GM12878 (cell line): ENCODE measurements around the gene MOBP. TPM values are rescaled to one million over a fixed set of nuclear protein-coding genes. Genes with fewer than 3 reads are reported as not detected.

Source experiments
- ATAC-seq: fragments of 200-7000 bp; cut with Tn5 transposase; 3 replicates; pipeline ENCODE4 v1.9.1; 2020; ENCODE audit warnings: mild to moderate bottlenecking, moderate library complexity
- BruUV-seq: library from RNA; stranded (reverse); fragments of 400-500 nt; replicated peaks from 2 replicates; lab custom pipeline; 2021; lab: Mats Ljungman, UMichigan
- CTCF ChIA-PET: fragments of 300-600 bp; sonication (Branson Sonifier 250); formaldehyde crosslinking; extraction: SDS; loops from one replicate; lab custom pipeline; 2021; ENCODE audit warnings: inconsistent platforms; lab: Yijun Ruan, JAX
- POLR2A ChIA-PET: fragments of 350-600 bp; formaldehyde crosslinking; extraction: SDS; loops from one replicate; lab custom pipeline; 2021; ENCODE audit warnings: inconsistent platforms; lab: Charles Lee
- RAD21 ChIA-PET: fragments of 300-600 bp; sonication (Branson Sonifier 250); formaldehyde crosslinking; loops from one replicate; lab custom pipeline; 2023; ENCODE audit warnings: antibody characterized with exemption; ENCODE audit not compliant: unreplicated experiment; lab: Charles Lee
- SMC1A ChIA-PET: fragments of 300-600 bp; sonication (Branson Sonifier 250); formaldehyde crosslinking; loops from one replicate; lab custom pipeline; 2023; ENCODE audit not compliant: unreplicated experiment, uncharacterized antibody; lab: Charles Lee
- DNase-seq: peaks from one replicate; pipeline ENCODE4 v3.0.0-alpha.2; 2011; ENCODE audit warnings: low read depth, low spot score
- FAIRE-seq: peaks from 3 replicates; lab custom pipeline; 2011; peaks lifted over from hg19 to GRCh38; lab: Jason Lieb, UNC
- H2AFZ ChIP-seq: 2 replicates; pipeline ENCODE4 v1.6.0; 2011; ENCODE audit warnings: low read depth, low read length, control low read depth; ENCODE audit not compliant: control insufficient read depth
- H3K27ac ChIP-seq: 2 replicates; pipeline ENCODE4 v1.5.1; 2011; ENCODE audit warnings: control low read depth; ENCODE audit not compliant: control insufficient read depth, insufficient read depth
- H3K27me3 ChIP-seq, 2 experiments: replicated peaks in 1 of 2; 2 replicates each; pipeline versions ENCODE4 v1.6.0 to v1.6.1; 2011; ENCODE audit warnings: low read length in 1 of 2; ENCODE audit not compliant: control insufficient read depth in 2 of 2, insufficient read depth in 2 of 2
- H3K36me3 ChIP-seq, 2 experiments: 2 replicates each; pipeline ENCODE4 v1.5.1; 2011; ENCODE audit warnings: low read length in 1 of 2; ENCODE audit not compliant: control insufficient read depth in 2 of 2, insufficient read depth in 2 of 2
- H3K4me1 ChIP-seq: 2 replicates; pipeline ENCODE4 v1.6.1; 2011; ENCODE audit warnings: mild to moderate bottlenecking, low read length, moderate library complexity, mixed read lengths; ENCODE audit not compliant: control insufficient read depth, insufficient read depth
- H3K4me2 ChIP-seq: 2 replicates; pipeline ENCODE4 v1.6.0; 2011; ENCODE audit warnings: control low read depth; ENCODE audit not compliant: control insufficient read depth, insufficient read depth
- H3K4me3 ChIP-seq: fragments of 200-600 bp; sonication (generic); 2 replicates; pipeline ENCODE4 v1.5.1; 2016
- H3K79me2 ChIP-seq: 2 replicates; pipeline ENCODE4 v1.6.0; 2011; ENCODE audit warnings: low read length; ENCODE audit not compliant: control insufficient read depth, insufficient read depth
- H3K9ac ChIP-seq: 2 replicates; pipeline ENCODE4 v1.8.0; 2011; ENCODE audit warnings: low read length, control low read depth, mixed read lengths; ENCODE audit not compliant: control insufficient read depth, insufficient read depth
- H3K9me3 ChIP-seq: replicated peaks from 3 replicates; pipeline ENCODE4 v1.5.1; 2011; ENCODE audit warnings: mild to moderate bottlenecking, low read length; ENCODE audit not compliant: control insufficient read depth, insufficient read depth
- H4K20me1 ChIP-seq: 2 replicates; pipeline ENCODE4 v1.6.0; 2011; ENCODE audit not compliant: control insufficient read depth, insufficient read depth
- ASH2L ChIP-seq: fragments of 300-600, 200-600 bp; sonication (generic); IDR thresholded peaks from 2 replicates; pipeline ENCODE4 v1.6.1; 2017; ENCODE audit warnings: low read depth, mild to moderate bottlenecking, borderline replicate concordance
- FOXM1 ChIP-seq: IDR thresholded peaks from 2 replicates; pipeline ENCODE4 v1.6.1; 2012; ENCODE audit warnings: low read depth, mild to moderate bottlenecking, inconsistent platforms, low read length, moderate library complexity
- HDGF ChIP-seq: fragments of 450-650 bp; IDR thresholded peaks from 2 replicates; pipeline ENCODE4 v1.6.1; 2016; ENCODE audit warnings: antibody characterized with exemption
- IKZF1 ChIP-seq: fragments of 450-650 bp; conservative IDR thresholded peaks from 2 replicates; pipeline ENCODE4 v1.6.1; 2017; ENCODE audit warnings: antibody characterized with exemption, mild to moderate bottlenecking
- MEF2A ChIP-seq: IDR thresholded peaks from 2 replicates; pipeline ENCODE4 v1.6.1; 2011; ENCODE audit warnings: low read depth, mild to moderate bottlenecking, low read length, moderate library complexity; ENCODE audit not compliant: insufficient read depth
- MTA3 ChIP-seq: IDR thresholded peaks from 2 replicates; pipeline ENCODE4 v1.6.1; 2012; ENCODE audit warnings: low read length, inconsistent platforms, borderline replicate concordance
- MXI1 ChIP-seq: fragments of 150-350 bp; IDR thresholded peaks from 2 replicates; pipeline ENCODE4 v1.6.1; 2011; ENCODE audit warnings: low read depth, mild to moderate bottlenecking, inconsistent platforms, low read length, improper control_type of control experiment
- NFYA ChIP-seq: IDR thresholded peaks from 2 replicates; pipeline ENCODE4 v1.6.1; 2011; ENCODE audit warnings: low read depth, mild to moderate bottlenecking, low read length, improper control_type of control experiment, borderline replicate concordance
- NRF1 ChIP-seq: conservative IDR thresholded peaks from 2 replicates; pipeline ENCODE4 v1.6.1; 2011; ENCODE audit warnings: mild to moderate bottlenecking, low read depth, low read length, improper control_type of control experiment
- SKIL ChIP-seq: fragments of 450-650 bp; IDR thresholded peaks from 2 replicates; pipeline ENCODE4 v1.6.1; 2017; ENCODE audit warnings: mild to moderate bottlenecking, low read depth, inconsistent platforms; ENCODE audit not compliant: poor library complexity, severe bottlenecking
- SP1 ChIP-seq: IDR thresholded peaks from one replicate; pipeline ENCODE4 v1.6.1; 2011; ENCODE audit warnings: low read depth, low read length
- SREBF2 ChIP-seq: IDR thresholded peaks from 2 replicates; pipeline ENCODE4 v1.6.1; 2012; ENCODE audit warnings: mild to moderate bottlenecking, low read length
- TCF3 ChIP-seq: IDR thresholded peaks from 2 replicates; pipeline ENCODE4 v1.6.1; 2012; ENCODE audit warnings: low read depth, mild to moderate bottlenecking, low read length, borderline replicate concordance; ENCODE audit not compliant: insufficient read depth
- USF1 ChIP-seq: IDR thresholded peaks from 2 replicates; pipeline ENCODE4 v1.6.1; 2011; ENCODE audit warnings: borderline replicate concordance, low read depth, mild to moderate bottlenecking, moderate library complexity, mixed read lengths, low read length; ENCODE audit not compliant: insufficient read depth; ENCODE audit errors: extremely low read length
- ZBED1 ChIP-seq: IDR thresholded peaks from 2 replicates; pipeline ENCODE4 v1.6.1; 2016; ENCODE audit warnings: borderline replicate concordance
- ZNF24 ChIP-seq: fragments of 450-650 bp; IDR thresholded peaks from 2 replicates; pipeline ENCODE4 v1.6.1; 2017; ENCODE audit warnings: antibody characterized with exemption, mild to moderate bottlenecking
- ZNF384 ChIP-seq: IDR thresholded peaks from 2 replicates; pipeline ENCODE4 v1.6.1; 2012; ENCODE audit warnings: low read depth, mild to moderate bottlenecking, low read length, improper control_type of control experiment, borderline replicate concordance
- WGBS: methylation state at CpG from one replicate; pipeline ENCODE4 v1.1.6; 2016; ENCODE audit warnings: low lambda C conversion rate; ENCODE audit not compliant: insufficient replicate concordance, insufficient coverage; ENCODE audit errors: missing lambda C conversion rate; 5-methylcytosine and 5-hydroxymethylcytosine counted together
- in situ Hi-C: fragments of 300-500 bp; cut with MboI; formaldehyde crosslinking; loops from 9 replicates; pipeline ENCODE4 v1.14.3; 2018; ENCODE audit warnings: mixed read lengths
- intact Hi-C: fragments of 100-400 bp; cut with micrococcal nuclease; formaldehyde crosslinking; loops from one replicate; pipeline ENCODE4 v1.14.2; 2022; ENCODE audit not compliant: unreplicated experiment
- polyA plus RNA-seq, 11 experiments: library from polyadenylated mRNA; depleted of rRNA in 4 of 11; unstranded in 6 of 11; stranded (reverse) in 5 of 11; fragments of >200 nt; fragmentation: Nextera tagmentation in 4 of 11; fragmentation: Illumina TruSeq in 1 of 11; extraction: Ambion mirVana in 4 of 11; extraction: Trizol in 1 of 11; gene quantifications; 1 replicate in 1 of 11; 2 replicates in 10 of 11; pipeline versions ENCODE4 v1.2.1 to v1.2.3, GENCODE V29; 2011 to 2016; ENCODE audit warnings: inconsistent platforms in 2 of 11, missing spikeins in 2 of 11, low read depth in 1 of 11
- total RNA-seq, 4 experiments: library from RNA; depleted of rRNA in 3 of 4; stranded (reverse); fragments of >200 nt in 3 of 4; fragmentation: Illumina TruSeq in 1 of 4; extraction: Trizol in 1 of 4; gene quantifications; 2 replicates each; pipeline versions ENCODE4 v1.2.1 to v1.2.3, GENCODE V29; 2013 to 2021
- TF ChIP-seq, protein P1 (sequence below): fragments of 450-650 bp; IDR thresholded peaks from 2 replicates; pipeline ENCODE4 v1.6.1; 2017; ENCODE audit warnings: mild to moderate bottlenecking

Gene MOBP
- total and polyA plus RNA-seq, 10 of the 15 experiments (the other 5 are each of a cell fraction or from before 2014, with no cell fraction given) = 0.04 to 0.09 (median 0.08) TPM; not detected in 5

- TF ChIP-seq NRF1 (no peak), HDGF (no peak), MTA3 (no peak), FOXM1 (no peak), NFYA (no peak), SP1 (no peak), MXI1 (no peak), MEF2A (no peak), ZBED1 (no peak), ASH2L (no peak), ZNF384 (no peak)
- TF ChIP-seq, protein P1, sequence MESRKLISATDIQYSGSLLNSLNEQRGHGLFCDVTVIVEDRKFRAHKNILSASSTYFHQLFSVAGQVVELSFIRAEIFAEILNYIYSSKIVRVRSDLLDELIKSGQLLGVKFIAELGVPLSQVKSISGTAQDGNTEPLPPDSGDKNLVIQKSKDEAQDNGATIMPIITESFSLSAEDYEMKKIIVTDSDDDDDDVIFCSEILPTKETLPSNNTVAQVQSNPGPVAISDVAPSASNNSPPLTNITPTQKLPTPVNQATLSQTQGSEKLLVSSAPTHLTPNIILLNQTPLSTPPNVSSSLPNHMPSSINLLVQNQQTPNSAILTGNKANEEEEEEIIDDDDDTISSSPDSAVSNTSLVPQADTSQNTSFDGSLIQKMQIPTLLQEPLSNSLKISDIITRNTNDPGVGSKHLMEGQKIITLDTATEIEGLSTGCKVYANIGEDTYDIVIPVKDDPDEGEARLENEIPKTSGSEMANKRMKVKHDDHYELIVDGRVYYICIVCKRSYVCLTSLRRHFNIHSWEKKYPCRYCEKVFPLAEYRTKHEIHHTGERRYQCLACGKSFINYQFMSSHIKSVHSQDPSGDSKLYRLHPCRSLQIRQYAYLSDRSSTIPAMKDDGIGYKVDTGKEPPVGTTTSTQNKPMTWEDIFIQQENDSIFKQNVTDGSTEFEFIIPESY = no peak
These were observed 21.6 kb upstream of the MOBP start (continued) for GRCh38 chr3:39445927-39446326.

DNA sequence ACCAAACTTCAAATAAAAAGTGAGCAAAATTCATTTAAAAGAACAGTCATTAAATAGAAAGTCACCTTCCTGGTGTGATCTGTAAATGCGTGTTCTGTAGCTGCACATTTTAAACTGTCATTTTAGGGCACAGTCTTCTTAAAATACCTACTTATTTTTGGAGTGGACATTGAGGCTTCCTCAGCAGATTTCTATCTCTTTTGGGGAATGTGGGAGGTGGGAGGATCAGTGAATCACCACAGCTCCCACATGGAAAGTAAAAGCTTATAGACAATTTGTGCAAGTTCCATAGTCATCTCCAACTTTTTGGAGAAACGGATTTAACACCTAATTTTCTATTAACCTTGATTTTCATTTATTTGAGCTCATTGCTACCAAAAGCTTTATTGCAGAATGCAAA lies 21.0 kb upstream of the MOBP start:
- Histone ChIP-seq H3K9ac (no peak overlapping the region), H2AFZ (no peak overlapping the region), H3K9me3 (no peaks in the 10 kb centered on the region), H3K36me3 (no peaks in the 10 kb centered on the region), H3K4me2 (no peak overlapping the region), H3K79me2 (no peaks in the 10 kb centered on the region), H3K27ac (no peak overlapping the region), H3K4me3 (no peak overlapping the region), H4K20me1 (no peaks in the 10 kb centered on the region), H3K4me1 (no peaks in the 10 kb centered on the region), H3K27me3 (no peaks in the 10 kb centered on the region; a peak in 1 of 4 replicates)
- CTCF ChIA-PET = interaction anchor here (0.6 to 4.7 kb wide), 23 partner anchors 9 to 732 kb away, joined by 3 to 60 read pairs (median 5); partner anchors contain the start of gene RPSA
- BruUV-seq = no TSS peak
- in situ Hi-C loops (no loop called here), intact Hi-C loops (loop anchor here (10.0 kb wide), 1 partner anchor 728 kb away; no protein-coding TSS in a partner anchor)
- RAD21 ChIA-PET = interaction anchor here (1.0 to 1.6 kb wide), 2 partner anchors 40 to 52 kb away, joined by 3 to 5 read pairs; partner anchors contain the start of gene RPSA
- ATAC-seq (no peak), DNase-seq (no peak), FAIRE-seq (no peak)
- SMC1A ChIA-PET = interaction anchor here (1.1 to 2.5 kb wide), 5 partner anchors 15 to 60 kb away, joined by 3 to 20 read pairs (median 3); no protein-coding TSS in a partner anchor
- WGBS = 64% methylated on average over 2 of the region's 2 CpGs
- no peak for TF ChIP-seq SKIL
- TF ChIP-seq ZNF24 = no peak
- TF ChIP-seq TCF3 = no peak
- no peak for TF ChIP-seq SREBF2
- no peak for TF ChIP-seq USF1
- no peak for TF ChIP-seq IKZF1
- POLR2A ChIA-PET = no interaction called here
